CD4-positive, alpha-beta T cell treated with Interferon alpha-2 for 1 hour (primary cell): ENCODE results near the gene KLHL15.
"Not testable (repeated sequence)": the region's sequence is repeated elsewhere in the genome, so short reads cannot be mapped to it uniquely, and the experiment has no call there.

Experiments
- DNase-seq, 2 donors: peaks; one replicate each; pipeline ENCODE4 v3.0.0-alpha.2; 2020 to 2022

KLHL15 gene

DNA sequence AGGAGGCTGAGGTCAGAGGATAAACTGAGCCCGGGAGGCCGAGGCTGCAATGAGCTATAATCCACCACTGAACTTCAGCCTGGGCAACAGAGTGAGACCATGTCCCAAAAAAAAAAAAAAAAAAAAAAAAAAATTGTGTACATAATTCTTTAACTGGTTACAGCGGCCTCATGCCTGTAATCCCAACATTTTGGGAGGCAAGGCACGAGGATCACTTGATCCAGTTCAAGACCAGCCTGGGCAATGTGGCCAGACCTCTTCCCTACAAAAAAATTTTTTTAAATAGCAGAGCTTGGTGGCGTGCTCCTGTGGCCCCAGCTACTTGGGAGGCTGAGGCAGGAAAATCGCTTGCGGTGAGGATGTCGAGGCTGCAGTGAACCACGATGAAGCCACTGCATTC is 9.3 kb downstream of the KLHL15 start:
- no peak for DNase-seq

DNA sequence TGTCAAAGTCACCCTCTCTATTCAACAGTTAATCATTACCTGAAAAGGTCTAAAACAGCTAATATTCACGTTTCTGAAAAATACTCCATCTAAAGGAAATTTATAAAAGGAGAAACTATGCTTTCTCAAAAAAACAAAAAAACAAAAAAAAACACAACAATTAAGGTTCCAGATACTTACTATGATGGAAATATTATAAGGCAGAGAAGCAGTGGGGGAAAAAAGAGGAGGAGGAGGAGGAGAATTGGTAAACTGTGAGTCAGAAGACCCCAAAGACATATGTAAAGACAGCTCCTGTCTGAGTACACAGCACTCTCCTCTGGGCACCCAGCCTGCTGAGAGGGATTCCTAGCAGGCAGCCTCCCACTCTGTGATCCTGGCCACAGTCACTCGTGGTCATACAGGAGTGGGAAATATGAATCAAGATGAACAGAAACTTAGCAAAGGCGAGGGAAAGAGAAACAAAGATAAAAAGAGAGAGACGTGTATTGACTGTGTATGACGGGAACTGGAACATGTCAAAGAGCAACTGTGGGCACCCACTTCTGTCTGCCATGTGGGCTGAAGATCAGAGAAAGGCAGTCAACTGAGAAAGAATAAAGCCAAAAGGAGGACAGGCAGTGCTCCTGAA is 12.5 kb downstream of the KLHL15 start:
- peak; percentile 32 to 55 for DNase-seq

DNA sequence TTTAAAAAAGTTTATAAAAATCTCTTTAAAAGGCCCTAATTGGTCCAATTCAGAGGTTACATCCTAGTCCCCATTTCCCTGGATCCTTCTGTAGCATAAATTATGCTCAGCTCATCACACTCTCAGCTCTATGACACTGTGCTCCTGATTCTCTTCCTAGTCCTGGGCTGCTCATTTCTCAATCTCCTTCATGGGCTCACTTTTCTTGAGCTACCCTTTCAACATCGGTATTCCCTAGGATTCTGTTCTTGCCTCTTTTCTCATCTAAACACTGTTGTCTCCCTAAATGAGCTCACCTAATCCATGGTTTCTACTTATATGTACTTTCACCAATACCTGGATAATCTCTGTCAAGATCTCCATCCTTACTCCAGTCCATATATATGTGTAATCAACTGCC is 14.7 kb downstream of the KLHL15 start:
- no peak for DNase-seq

DNA sequence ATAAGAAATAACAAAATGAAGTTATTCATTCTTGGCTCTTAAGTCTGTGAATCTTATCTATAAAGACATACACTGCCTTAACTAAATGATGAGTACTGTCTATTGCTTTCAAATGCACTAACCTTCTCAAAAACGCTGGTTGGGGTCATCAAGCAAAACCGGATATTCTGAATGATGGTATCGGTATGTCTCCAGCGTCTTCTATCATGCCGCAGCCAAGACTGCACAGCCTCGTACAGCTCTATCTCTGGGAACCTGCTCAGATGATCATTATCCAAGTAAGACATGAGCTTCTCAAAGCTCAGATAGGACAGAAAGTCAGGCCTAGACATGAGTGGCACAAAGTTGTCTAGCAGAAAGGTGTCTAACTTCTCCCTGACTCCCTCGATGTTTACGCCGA is 21.1 kb downstream of the KLHL15 start:
- no peak for DNase-seq

DNA sequence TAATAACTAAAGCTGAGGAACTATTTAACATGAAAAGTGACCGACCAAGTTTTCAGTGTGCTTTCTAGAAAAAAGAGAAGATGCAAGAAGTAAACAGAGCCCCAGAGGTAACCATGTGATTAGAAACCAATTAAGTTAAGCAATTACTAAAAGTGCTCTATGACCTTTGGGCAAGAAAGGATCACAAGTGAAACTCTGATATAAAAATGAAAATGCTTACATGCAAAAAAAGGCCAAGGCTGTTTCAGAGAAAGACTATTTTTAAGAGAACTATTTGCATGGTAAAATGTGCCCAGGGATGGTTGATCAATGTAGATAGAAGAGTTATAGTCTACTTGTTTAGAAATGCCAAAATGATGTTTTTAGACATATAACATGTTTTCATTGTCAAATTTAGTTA is 22.0 kb downstream of the KLHL15 start:
- no peak for DNase-seq

DNA sequence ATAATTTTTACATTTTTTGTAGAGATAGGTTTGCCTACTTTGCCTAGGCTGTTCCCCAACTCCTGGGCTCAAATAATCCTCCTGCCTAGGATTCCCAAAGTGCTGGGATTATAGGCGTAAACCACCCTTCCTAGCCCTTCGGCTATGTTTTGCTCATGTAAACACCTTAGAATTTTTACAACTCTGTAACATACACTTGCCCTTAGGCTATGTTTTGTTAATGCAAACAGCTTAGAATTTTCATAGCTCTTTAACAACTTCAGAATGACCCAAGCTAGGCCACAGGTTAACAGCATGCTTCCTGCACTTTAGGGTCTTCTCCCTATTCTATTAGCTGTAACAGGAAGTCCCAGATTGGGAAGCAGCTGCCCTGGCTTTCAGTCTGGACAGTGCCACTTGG is 24.2 kb downstream of the KLHL15 start:
- no peak for DNase-seq

DNA sequence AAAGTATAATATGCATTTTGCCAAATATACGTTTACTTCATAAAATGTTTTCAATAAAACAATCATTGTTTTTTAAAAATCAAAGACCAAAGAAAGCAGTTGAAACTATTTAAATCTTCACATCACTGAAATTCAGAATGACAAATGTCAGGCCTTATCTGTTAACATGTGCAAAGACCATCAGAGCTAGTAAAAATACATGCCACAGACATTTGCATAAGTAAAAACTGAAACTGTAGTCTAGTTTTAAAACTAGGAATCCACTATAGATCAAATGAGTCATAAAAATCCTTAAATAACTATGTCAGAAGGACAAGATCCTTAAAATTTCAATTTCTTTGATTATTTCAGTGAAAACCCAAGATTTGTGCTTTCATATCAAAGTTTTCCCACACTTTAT is 24.8 kb downstream of the KLHL15 start:
- no peak for DNase-seq

DNA sequence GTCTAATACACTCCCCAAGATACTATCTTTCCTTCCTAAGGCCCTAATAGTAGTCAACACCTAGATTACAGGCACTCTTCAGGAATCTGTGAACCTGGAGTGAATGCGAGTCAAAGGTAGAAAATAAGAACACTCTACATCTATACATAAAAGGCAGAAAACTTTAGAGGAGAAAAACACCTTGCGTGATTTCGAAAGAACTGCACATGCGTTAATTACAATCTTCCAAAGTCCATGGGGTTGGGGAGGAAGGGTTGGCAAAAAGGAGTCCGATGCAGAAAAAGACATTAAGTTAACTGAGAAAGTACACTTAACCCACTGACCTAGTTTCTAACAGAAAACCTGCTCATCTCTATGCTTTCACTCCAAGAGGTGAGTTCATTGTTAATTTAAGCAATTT is 27.3 kb downstream of the KLHL15 start:
- DNase-seq = no peak

DNA sequence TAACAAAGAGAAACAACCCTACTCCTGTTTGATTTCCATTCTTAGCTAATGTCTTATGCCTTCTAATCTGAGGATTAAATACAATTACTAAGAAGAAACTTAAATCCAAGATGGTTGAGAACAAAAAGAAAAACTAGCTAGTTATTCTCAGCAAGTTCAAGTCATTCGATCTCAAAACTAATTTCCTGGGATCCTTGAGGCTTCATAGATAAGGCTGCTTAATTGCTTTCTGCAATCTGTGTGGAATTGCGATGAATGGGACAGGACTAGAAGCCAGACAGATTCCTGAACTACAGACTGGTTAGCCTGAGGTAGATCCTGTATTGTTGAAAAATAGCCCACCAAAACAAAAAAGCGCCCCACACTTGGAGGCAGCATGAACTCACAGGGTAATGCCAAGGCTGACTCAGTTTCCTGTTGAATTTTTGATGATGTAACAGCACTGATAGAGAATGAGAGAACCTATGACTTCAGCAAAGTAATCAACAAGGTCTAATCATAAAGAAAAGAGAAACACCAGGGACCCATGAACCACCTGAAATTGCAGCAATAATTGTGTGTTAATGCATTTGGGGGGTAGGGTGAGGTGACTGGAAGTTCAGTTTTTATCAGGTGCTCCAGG is 33.9 kb downstream of the KLHL15 start:
- no peak for DNase-seq

DNA sequence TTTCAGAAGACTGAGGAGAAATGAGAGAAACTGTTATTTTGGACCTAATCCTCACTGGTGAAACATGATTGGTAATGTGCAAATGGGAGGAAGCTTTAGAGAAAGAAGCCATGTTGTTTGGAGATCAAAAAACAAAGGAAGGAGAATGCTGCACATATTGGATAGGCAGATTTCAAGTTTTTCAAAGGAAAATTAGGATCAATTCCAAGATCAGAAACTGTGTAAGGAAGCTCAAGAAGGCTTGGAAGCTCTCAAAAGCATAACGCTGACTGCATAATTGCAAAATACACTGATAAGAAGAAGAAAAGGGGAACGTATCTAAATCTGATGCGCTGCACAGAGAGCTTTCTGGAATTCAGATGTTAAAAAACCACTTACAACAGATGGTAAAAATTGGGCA is 34.6 kb downstream of the KLHL15 start:
- DNase-seq = no peak

DNA sequence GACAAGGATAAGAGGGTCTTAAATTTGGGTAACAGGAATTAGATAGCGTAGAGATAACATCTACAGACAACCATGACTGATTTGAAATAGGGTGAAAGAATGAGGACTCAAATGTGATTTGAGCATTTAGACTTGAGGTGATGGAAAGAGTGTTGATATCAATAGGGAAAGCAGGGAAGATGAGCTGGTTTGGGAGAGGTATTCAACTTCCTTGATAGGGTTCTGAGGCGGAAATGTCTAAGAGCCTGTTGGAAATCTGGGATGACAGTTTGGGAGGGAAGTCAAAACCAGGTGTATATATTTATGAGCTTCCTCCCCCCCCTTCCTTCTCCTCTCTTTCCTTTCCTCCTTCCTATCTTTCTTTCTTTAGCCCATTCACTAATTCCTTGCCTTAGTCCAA is 36.5 kb downstream of the KLHL15 start:
- DNase-seq = no peak

DNA sequence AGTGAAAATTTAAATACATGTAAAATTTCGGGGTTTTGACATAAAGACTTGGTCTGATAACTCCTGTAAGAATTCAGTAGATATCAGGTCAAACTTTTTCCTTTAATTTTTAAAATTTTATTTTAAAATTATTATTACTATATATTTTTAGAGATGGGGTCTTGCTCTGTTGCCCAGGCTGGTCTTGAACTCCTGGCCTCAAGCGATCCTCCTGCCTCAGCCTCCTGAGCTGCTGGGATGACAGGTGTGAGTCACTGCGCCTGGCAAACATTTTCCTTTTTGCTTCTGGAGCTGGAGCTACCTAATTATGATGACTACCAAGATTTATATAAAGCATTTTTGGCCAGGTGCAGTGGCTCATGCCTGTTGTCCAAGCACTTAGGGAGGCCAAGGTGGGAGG is 37.3 kb downstream of the KLHL15 start:
- no peak for DNase-seq

DNA sequence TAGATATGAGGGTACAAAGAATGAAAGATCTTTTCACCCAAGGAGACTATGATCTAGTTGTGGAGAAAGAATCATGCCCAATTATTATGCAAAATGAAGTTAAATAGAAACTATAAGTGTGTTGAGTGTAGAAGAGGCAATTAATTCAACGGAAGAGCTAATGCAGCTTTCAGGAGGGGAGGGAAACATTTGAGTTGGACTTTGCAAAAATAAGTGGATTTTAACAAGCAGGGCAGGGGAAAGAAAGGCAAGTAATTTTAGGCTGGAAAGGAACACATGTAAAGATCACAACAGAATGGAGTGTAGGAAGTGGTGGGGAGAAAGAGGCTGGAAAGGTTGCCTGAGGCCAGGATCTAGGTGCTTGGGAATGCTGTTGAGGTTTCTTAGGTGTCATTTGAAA is 44.1 kb downstream of the KLHL15 start:
- no peak for DNase-seq

DNA sequence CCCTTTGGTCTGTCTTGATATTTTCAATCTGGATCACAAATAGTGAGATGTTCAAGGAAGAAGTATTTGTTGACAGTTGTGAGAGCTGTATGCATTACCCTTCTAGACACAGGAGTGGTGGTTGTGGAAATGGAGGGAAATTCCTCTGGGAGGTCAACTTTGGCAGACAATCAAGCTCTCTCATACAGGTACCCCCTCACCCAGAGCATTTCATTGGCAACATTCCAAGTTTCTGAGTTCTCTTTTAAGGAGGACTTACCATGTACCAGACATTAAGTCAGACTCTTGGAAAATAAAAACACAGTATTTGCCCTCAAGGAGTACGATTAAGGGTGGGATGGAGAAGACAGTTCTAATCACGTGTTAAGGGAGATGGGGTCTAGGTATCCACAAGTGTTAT is 45.3 kb downstream of the KLHL15 start:
- DNase-seq = no peak

DNA sequence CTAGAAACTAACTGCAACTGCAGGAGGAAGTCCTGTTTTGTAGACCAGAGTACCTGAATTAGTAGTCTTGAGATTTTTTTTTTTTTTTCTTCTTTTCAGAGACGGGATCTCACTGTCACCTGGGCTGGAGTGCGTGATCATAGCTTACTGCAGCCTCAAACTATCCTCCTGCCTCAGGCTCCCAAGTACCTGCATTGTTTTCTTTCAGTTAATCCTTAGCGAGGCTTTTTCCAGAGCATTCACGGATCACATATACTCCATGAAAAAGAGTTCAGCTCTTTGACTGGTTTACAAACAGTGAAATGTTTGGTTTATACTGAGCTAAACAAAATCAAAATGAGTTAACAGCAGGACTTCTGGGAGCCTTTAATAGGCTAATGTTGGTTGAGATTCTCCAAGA is 45.8 kb downstream of the KLHL15 start:
- DNase-seq = no peak

DNA sequence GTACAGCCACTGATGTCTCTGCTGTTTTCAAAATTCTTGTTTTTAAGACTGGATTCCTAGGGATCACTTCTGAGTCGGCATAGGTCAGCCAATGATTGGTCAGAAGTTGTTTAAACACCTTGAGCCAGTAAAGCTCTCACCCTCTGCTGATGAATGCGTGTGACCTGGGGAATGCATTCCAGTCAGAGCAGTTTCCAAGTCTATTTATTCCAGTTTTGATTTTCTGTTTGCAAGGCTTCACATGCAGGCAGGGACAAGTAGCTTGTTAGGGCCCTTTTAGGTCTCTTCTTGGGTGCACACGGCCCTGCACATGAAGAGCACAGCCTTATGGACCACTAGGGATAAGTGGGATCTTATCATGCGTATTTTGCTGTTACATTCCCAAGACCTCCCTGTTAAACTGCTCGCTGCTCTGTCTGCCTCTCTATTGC is 47.0 kb downstream of the KLHL15 start:
- DNase-seq = no peak

DNA sequence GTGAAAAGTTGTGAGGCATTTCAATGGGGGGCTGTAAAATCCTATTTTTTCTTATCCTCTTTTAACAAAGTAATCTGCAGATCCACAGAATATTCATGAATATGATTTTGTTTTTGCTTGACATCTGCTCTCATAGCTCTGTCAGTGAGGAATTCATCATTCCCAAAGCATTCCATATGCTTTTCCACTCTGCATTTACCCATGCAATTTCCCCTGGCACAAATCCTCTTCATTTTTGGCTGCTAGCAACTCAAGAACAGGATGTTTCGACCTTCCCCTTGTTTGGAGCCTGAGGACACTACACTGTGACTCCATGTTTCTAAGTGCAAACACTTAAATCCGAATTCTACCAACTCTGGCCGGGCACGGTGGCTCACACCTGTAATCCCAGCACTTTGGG is 48.5 kb downstream of the KLHL15 start:
- no peak for DNase-seq

DNA sequence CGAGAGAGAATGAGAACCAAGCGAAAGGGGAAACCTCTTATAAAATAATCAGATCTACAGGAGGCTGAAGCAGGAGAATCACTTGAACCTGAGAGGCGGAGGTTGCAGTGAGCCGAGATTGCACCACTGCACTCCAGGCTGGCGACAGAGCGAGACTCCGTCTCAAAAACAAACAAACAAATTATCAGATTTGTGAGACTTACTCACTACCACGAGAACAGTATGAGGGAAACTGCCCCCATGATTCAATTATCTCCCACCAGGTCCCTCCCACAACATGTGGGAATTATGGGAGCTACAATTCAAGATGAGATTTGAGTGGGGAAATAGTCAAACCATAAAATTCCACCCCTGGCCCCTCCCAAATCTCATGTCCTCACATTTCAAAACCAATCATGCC is 61.4 kb downstream of the KLHL15 start:
- not testable (repeated sequence) for DNase-seq

DNA sequence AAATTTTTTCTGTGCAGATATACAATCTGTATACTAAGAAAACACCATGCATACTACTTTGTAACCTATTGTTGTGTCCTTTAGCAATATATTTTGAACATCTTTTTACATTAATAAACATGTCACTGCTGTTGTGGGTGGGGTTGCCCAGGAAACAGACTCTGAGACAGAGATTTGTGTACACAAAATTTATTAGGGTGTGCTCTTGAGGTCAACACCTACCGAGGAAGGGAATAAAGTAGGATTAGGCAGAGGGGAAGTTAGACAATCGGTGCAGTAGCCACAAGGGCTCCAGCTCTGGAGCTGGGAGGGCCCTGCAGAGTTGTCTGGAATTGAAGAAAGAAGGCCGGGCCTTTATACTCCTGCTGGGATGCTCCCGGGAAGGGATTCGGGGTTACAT is 62.8 kb downstream of the KLHL15 start:
- DNase-seq = no peak

DNA sequence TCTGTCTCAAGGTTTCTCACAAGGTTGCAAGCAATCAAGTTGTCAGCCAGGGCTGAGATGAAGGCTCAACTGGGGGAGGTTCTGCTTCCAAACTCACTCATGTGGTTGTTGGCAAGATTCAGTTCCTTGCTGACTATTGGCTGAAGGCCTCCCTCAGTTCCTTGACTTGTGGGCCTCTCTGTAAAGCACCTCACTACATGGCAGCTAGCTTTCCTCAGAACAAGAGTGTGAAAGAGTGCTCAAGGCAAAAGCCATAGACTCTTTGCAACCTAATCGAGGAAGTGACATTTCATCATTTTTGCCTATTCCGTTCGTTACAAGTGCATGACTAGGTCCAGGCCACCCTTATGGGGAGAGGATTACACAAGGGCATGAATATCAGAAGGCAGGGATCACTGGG is 67.2 kb downstream of the KLHL15 start:
- DNase-seq = peak in 1 of 2 donors; percentile 9

DNA sequence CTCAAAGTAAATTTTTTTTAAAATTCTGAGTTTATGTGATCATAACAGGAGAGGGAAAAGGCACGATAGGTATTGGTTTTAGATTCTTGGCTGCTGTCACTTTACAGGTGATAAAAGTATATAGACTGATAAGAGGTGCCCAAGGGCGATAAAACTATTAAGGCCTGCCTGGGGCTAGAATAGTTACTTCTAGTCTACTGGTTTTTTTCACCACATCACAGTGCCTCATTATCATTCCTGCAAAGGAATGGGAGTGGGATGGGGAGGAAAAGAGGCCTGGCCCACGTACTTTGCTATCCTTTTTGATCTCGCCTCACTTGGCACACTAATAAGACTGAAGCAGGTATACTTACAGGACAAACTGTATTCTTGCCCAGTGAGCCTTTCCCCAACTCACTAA is 72.6 kb downstream of the KLHL15 start:
- no peak for DNase-seq

DNA sequence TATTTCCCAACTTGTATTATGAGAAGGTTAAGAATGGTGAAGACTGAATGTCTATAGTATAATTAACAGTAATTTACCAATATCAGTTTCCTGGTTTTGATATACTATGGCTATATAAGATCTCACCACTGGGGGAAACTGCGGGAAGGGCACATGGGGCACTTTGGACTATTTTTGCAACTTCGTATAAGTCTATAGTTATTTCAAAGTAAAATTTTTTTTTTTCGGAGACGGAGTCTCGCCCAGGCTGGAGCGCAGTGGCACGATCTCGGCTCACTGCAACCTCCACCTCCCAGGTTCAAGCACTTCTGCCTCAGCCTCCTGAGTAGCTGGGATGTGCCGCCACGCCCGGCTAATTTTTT is 73.1 kb downstream of the KLHL15 start:
- peak in 1 of 2 donors; percentile 32 for DNase-seq

DNA sequence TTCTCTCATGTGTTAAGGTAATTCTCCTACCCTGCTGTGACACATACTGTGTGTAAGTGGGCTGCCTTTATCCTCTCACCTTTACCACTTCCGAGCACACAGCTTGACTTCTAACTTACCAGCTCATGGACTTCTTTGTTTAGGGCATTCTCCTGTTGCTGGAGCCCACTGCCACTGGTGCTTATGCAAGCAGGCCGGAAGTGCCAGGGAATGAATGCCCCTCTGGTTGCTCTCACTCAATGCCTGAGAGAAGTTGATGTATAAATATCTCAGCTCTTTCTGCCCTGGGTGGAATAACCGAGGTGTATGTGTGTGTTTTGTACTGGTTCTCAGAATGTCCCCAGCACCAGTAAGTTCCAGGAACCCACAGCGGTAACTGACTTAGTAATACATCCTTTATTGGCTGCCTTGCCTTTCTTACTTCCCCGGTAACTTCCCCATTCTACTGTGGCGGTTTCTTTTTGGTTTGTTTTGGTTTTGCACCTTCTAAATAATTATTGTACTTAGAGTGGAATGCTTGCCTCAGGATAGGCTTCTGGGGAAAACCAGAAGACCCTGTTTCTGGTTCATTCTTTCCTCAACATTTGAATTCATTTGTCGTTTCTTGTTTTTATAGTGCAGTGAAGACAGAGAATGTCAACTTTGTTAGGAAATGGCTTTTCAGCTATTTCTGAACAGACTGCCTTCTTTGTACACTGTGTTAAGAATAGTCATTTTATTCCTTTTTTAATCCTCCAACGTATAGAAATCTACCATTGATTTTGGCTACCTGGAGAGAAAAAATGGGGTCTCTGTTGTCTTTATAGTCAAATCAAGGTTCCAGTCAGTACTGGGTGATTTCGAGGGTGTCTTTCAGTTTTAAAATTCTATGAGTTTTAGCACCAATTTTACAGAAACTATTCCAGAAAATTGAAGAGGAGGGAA is 73.7 kb downstream of the KLHL15 start:
- peak; percentile 59 to 67 for DNase-seq

DNA sequence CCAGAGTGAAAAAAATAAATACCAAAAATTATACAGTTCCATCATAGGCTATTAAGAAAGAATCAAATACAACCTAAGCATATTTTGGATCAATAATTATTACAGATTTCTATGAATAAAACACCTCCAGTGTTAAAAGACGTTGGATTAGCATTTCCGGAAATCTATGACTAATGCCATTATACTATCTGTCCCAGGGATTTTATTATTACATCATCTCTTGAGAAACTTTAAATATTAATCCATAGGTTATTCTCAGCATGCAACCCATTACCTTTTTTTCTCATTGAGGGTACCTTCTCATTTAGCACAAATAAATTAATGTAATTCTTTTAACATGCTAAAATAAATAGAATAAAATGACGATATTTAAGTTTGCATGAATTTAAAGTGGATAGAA is 74.6 kb downstream of the KLHL15 start:
- DNase-seq = no peak
